LNCaP clone FGC (cell line): ENCODE data around the gene HYAL4.
"Not testable (repeated sequence)": the region's sequence is repeated elsewhere in the genome, so short reads cannot be mapped to it uniquely, and the experiment has no call there.

Experiments
- DNase-seq: peaks from one replicate; pipeline ENCODE4 v3.0.0-alpha.2; 2011; ENCODE audit warnings: low read depth
- H3K4me3 ChIP-seq: 2 replicates; pipeline ENCODE4 v1.5.1; 2011; ENCODE audit warnings: mild to moderate bottlenecking, low read depth, low read length, control low read depth
- TF ChIP-seq, protein P1 (sequence below): IDR thresholded peaks from 2 replicates; pipeline ENCODE4 v1.5.1; 2012; ENCODE audit warnings: mild to moderate bottlenecking; ENCODE audit not compliant: control insufficient read depth, insufficient read depth; ENCODE audit errors: extremely low read depth

Gene HYAL4

DNA sequence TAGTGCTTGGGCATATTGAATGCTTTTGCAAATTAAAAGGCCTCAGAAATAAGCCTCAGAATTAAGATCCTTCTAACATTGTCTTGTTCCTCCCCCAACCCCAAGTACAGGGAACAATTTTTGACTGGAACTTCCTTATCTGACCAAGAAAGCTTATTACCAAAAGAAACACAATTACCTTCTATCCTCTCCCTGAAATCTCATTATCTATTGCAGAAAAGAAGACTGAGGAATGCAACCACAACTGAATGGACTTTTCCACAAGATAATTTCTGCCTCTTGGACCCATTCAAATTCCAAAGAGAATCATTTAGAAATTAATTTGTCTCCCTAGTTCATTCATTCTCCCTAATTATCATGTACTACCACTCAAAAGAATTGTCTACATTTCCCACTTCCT is 43.2 kb downstream of the HYAL4 start:
- H3K4me3 ChIP-seq: no peak overlapping the region
- DNase-seq: no peak
- TF ChIP-seq, protein P1, sequence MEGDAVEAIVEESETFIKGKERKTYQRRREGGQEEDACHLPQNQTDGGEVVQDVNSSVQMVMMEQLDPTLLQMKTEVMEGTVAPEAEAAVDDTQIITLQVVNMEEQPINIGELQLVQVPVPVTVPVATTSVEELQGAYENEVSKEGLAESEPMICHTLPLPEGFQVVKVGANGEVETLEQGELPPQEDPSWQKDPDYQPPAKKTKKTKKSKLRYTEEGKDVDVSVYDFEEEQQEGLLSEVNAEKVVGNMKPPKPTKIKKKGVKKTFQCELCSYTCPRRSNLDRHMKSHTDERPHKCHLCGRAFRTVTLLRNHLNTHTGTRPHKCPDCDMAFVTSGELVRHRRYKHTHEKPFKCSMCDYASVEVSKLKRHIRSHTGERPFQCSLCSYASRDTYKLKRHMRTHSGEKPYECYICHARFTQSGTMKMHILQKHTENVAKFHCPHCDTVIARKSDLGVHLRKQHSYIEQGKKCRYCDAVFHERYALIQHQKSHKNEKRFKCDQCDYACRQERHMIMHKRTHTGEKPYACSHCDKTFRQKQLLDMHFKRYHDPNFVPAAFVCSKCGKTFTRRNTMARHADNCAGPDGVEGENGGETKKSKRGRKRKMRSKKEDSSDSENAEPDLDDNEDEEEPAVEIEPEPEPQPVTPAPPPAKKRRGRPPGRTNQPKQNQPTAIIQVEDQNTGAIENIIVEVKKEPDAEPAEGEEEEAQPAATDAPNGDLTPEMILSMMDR: no peak

DNA sequence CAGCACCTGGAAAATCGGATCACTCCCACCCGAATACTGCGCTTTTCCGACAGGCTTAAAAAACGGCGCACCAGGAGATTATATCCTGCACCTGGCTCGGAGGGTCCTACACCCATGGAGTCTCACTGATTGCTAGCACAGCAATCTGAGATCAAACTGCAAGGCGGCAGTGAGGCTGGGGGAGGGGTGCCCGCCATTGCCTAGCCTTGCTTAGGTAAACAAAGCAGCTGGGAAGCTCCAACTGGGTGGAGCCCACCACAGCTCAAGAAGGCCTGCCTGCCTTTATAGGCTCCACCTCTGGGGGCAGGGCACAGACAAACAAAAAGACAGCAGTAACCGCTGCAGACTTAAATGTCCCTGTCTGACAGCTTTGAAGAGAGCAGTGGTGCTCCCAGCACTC is 49.8 kb downstream of the HYAL4 start:
- not testable (repeated sequence) for H3K4me3 ChIP-seq, DNase-seq

DNA sequence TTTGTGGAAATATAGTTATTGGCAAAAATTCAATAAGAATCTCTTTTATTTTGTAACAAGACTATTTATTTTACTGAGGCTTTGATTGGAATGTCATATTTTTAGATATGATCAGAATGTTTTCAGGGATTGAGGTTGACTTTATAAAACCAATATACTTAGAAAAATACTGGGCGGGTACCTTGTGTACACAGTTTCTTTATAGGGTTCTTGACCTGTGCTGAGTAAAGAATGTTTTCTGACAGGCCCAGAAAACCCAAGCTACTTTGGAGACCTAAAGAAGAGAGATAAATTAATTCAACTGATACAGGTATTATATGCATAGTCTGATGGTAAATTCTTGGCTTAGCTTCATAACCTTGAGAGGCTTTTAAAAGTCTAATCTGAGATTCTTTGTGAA is 56.1 kb downstream of the HYAL4 start:
- peak; percentile 17 for DNase-seq
- H3K4me3 ChIP-seq: no peak overlapping the region
- TF ChIP-seq, protein P1: no peak

DNA sequence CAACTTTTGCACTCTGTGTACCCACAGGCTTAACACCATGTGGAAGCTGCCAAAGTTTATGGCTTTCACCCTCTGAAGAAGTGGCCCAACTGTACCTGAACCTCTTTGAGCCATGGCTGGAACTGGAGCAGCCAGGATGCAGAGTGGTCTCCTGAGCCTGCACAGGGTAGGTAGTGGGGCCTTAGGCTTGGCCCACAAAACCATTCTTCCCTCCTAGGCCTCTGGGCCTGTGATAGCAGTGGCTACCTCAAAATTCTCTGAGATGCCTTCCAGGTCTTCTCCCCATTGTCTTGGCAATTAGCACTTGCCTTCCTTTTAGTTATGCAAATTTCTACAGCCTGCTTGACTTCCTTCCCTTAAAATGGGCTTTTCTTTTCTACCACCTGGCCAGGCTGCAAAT is 60.7 kb downstream of the HYAL4 start:
- DNase-seq: no peak
- no peak overlapping the region for H3K4me3 ChIP-seq
- TF ChIP-seq, protein P1: no peak

DNA sequence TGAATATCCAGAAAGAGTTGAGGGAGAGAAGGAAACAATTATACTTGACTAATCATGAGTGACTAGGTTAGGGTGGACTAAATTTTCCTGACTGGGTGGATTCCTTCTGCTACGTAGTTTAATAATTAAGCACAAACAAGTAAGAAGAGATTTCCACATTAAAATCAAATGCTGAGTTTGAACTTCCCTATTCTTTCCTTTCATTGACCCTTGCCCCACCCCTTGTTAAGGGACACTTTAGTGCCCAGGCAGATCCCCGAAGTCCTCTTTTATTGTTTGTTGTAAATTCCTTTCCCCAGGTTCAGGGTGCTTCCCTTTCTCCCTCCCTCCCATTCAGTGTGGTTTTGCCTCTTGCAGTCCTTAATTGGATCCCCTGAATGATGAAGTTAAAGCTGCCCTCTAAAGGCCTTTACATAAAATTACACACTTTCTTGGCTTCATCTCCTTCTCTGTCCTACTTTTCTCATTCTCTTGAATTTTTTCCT is 71.3 kb downstream of the HYAL4 start:
- DNase-seq: no peak

DNA sequence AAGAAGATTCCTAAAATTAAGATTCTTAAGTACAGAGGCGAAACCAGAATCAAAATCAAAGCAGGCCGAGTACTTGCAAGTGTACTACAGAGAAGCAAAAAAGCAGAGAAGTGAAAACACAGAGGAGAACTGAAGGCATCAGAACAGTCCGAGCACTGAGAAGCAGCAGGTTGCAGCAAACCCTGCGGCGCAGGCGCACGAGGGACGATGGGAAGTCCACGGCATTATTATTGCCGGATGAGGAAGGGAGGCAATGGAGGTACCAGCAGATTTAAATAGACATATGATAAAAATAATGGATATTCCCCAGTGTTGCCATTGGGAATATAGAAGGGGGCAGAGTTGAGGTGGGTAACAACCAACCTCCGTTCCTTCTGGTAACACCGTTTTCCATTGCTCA is 72.9 kb downstream of the HYAL4 start:
- TF ChIP-seq, protein P1: no peak

More for the DNA sequence above, 71.3 kb downstream of the HYAL4 start:
- TF ChIP-seq, protein P1: peak; percentile 39
- no peak overlapping the region for H3K4me3 ChIP-seq

DNA sequence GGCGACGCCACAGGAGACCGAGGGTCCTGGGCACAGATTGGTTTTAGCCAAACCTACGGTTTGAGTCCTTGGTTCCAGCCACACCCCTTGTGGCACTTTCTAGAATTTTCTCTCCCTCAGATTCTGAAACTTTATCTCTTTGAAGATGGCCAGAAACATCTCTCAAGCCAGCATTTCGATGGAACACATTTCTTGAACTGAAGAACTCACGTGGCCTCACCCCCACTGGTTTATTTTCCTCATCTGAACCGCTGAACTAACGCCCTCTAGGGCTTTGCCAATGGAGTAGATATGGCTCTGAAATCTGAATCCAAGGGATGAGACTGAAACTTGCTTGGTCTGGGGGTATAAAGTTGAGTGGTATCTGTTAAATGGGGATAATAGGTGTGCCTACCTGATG is 73.3 kb downstream of the HYAL4 start:
- DNase-seq: no peak
- no peak overlapping the region for H3K4me3 ChIP-seq
- TF ChIP-seq, protein P1: no peak

More for the DNA sequence above, 72.9 kb downstream of the HYAL4 start:
- H3K4me3 ChIP-seq: no peak overlapping the region
- DNase-seq: no peak
